A673 (cell line): ENCODE measurements around the gene GPC6.

ENCODE experiments used
- CTCF ChIP-seq: fragments of 300-800, 200-600 bp; sonication (generic); conservative IDR thresholded peaks from 2 replicates; pipeline ENCODE4 v1.5.1; 2017; ENCODE audit warnings: low read depth, mild to moderate bottlenecking, antibody characterized with exemption, low read length, moderate library complexity, mixed read lengths
- EZH2 ChIP-seq: fragments of 200-600 bp; sonication (generic); IDR thresholded peaks from 2 replicates; pipeline ENCODE4 v1.6.1; 2017; ENCODE audit warnings: borderline replicate concordance, low read depth, mild to moderate bottlenecking, mixed read lengths, antibody characterized with exemption, low read length; ENCODE audit not compliant: poor library complexity, severe bottlenecking

GRCh38 chr13:94319501-94319900 is 1092.9 kb downstream of the GPC6 start:
- TF ChIP-seq EZH2 = no peak
- no peak for TF ChIP-seq CTCF
